Endothelial cell (in vitro differentiated cells): ENCODE data around the gene SOX5. TPM values are rescaled to one million over a fixed set of nuclear protein-coding genes. Genes with fewer than 3 reads are reported as not detected.

Experiments
- DNase-seq: peaks from one replicate; pipeline ENCODE4 v3.0.0; 2021; ENCODE audit warnings: low spot score
- H3K27ac Mint-ChIP-seq: one replicate; pipeline ENCODE4 v1.8.0; 2021; ENCODE audit warnings: mixed read lengths, inconsistent platforms; ENCODE audit not compliant: unreplicated experiment
- H3K27me3 Mint-ChIP-seq: one replicate; pipeline ENCODE4 v1.8.0; 2021; ENCODE audit warnings: mild to moderate bottlenecking, moderate library complexity, mixed read lengths, inconsistent platforms; ENCODE audit not compliant: unreplicated experiment
- H3K36me3 Mint-ChIP-seq: one replicate; pipeline ENCODE4 v1.8.0; 2021; ENCODE audit warnings: mild to moderate bottlenecking, low read depth, mixed read lengths, inconsistent platforms; ENCODE audit not compliant: unreplicated experiment
- H3K4me1 Mint-ChIP-seq: one replicate; pipeline ENCODE4 v1.8.0; 2021; ENCODE audit warnings: mild to moderate bottlenecking, mixed read lengths, inconsistent platforms; ENCODE audit not compliant: unreplicated experiment
- H3K4me3 Mint-ChIP-seq: one replicate; pipeline ENCODE4 v1.8.0; 2021; ENCODE audit warnings: mild to moderate bottlenecking, mixed read lengths, inconsistent platforms; ENCODE audit not compliant: unreplicated experiment
- H3K9me3 Mint-ChIP-seq: one replicate; pipeline ENCODE4 v1.8.0; 2021; ENCODE audit warnings: mixed read lengths, inconsistent platforms; ENCODE audit not compliant: unreplicated experiment
- CTCF ChIP-seq: fragments of 200-600 bp; sonication (generic); IDR thresholded peaks from one replicate; pipeline ENCODE4 v1.5.0; 2021; ENCODE audit warnings: antibody characterized with exemption; ENCODE audit not compliant: unreplicated experiment
- total RNA-seq: library from RNA; stranded (reverse); fragmentation: NEBNext Ultra II Directional; extraction: Animal tissue kit (Norgen Biotek cat#: 25700); gene quantifications from one replicate; pipeline ENCODE4 v1.2.1, GENCODE V29; 2021; ENCODE audit not compliant: unreplicated experiment

The SOX5 gene
- total RNA-seq, 1 donor from 2014 or later: 23.1 TPM

GRCh38 chr12:23770202-23770938, 179.1 kb downstream of the SOX5 start:
- TF ChIP-seq CTCF: no peak
- H3K4me3 Mint-ChIP-seq: no peak overlapping the region
- H3K27me3 Mint-ChIP-seq: no peaks in the 10 kb centered on the region
- no peaks in the 10 kb centered on the region for H3K4me1 Mint-ChIP-seq
- no peaks in the 10 kb centered on the region for H3K36me3 Mint-ChIP-seq
- no peaks in the 10 kb centered on the region for H3K9me3 Mint-ChIP-seq
- no peak overlapping the region for H3K27ac Mint-ChIP-seq
- DNase-seq: no peak

GRCh38 chr12:23767834-23768233, 181.6 kb downstream of the SOX5 start:
- no peaks in the 10 kb centered on the region for H3K4me1 Mint-ChIP-seq
- H3K27me3 Mint-ChIP-seq: no peaks in the 10 kb centered on the region
- no peak for DNase-seq
- no peaks in the 10 kb centered on the region for H3K36me3 Mint-ChIP-seq
- no peak for TF ChIP-seq CTCF
- H3K9me3 Mint-ChIP-seq: no peaks in the 10 kb centered on the region
- no peak overlapping the region for H3K4me3 Mint-ChIP-seq
- H3K27ac Mint-ChIP-seq: no peak overlapping the region

GRCh38 chr12:23763724-23764123, 185.7 kb downstream of the SOX5 start:
- no peak for TF ChIP-seq CTCF
- Mint-ChIP-seq H3K27me3 (no peaks in the 10 kb centered on the region), H3K9me3 (no peaks in the 10 kb centered on the region), H3K36me3 (no peaks in the 10 kb centered on the region), H3K4me3 (no peak overlapping the region), H3K27ac (no peak overlapping the region), H3K4me1 (peaks cover 5% of the 10 kb centered on the region)
- DNase-seq: no peak

- H3K36me3 Mint-ChIP-seq: no peaks in the 10 kb centered on the region
- peaks cover 23% of the 10 kb centered on the region for H3K4me1 Mint-ChIP-seq
- no peaks in the 10 kb centered on the region for H3K27me3 Mint-ChIP-seq
- DNase-seq: no peak
- no peak overlapping the region for H3K27ac Mint-ChIP-seq
- no peak overlapping the region for H3K4me3 Mint-ChIP-seq
- no peak for TF ChIP-seq CTCF
- H3K9me3 Mint-ChIP-seq: no peaks in the 10 kb centered on the region
Measured at GRCh38 chr12:23760495-23760894, 189.0 kb downstream of the SOX5 start.

GRCh38 chr12:23758608-23759007, 190.9 kb downstream of the SOX5 start:
- H3K4me3 Mint-ChIP-seq: no peak overlapping the region
- H3K27me3 Mint-ChIP-seq: no peaks in the 10 kb centered on the region
- H3K9me3 Mint-ChIP-seq: no peaks in the 10 kb centered on the region
- no peak for TF ChIP-seq CTCF
- no peak overlapping the region for H3K27ac Mint-ChIP-seq
- H3K36me3 Mint-ChIP-seq: no peaks in the 10 kb centered on the region
- H3K4me1 Mint-ChIP-seq: peaks cover 30% of the 10 kb centered on the region
- DNase-seq: no peak
